Right atrium auricular region (tissue), 2 donors: ENCODE results near the gene SCLY. TPM values are rescaled to one million over a fixed set of nuclear protein-coding genes. Genes with fewer than 3 reads are reported as not detected.

Experiments used
- DNase-seq: peaks from one replicate; pipeline ENCODE4 v3.0.0-alpha.2; 2019; ENCODE audit warnings: low spot score
- H3K27ac ChIP-seq, 2 donors: fragments of 200-600 bp; sonication (generic); 1 replicate in 1 of 2; 2 replicates in 1 of 2; pipeline ENCODE4 v1.5.1; 2016 to 2019
- H3K27me3 ChIP-seq, 2 donors: fragments of 200-600 bp; sonication (generic); one replicate each; pipeline versions ENCODE4 v1.5.1 to v1.6.0; 2017 to 2019
- H3K36me3 ChIP-seq: fragments of 200-600 bp; sonication (generic); one replicate; pipeline ENCODE4 v1.5.1; 2016
- H3K4me1 ChIP-seq, 2 donors: fragments of 200-600 bp; sonication (generic); one replicate each; pipeline versions ENCODE4 v1.5.1 to v1.6.0; 2017 to 2019
- H3K4me3 ChIP-seq, 2 donors: fragments of 200-600 bp; sonication (generic); 1 replicate in 1 of 2; 2 replicates in 1 of 2; pipeline ENCODE4 v1.5.1; 2017 to 2019; ENCODE audit warnings: mild to moderate bottlenecking in 1 of 2, moderate library complexity in 1 of 2
- H3K9me3 ChIP-seq, 2 donors: fragments of 200-600 bp; sonication (generic); one replicate each; pipeline ENCODE4 v1.5.1; 2019
- CTCF ChIP-seq, 2 donors: fragments of 200-600 bp; sonication (generic); IDR thresholded peaks; one replicate each; pipeline ENCODE4 v1.5.1; 2019; ENCODE audit warnings: antibody characterized with exemption in 2 of 2
- total RNA-seq, 2 donors: library from RNA; depleted of rRNA; stranded (reverse); fragments of >200 nt; gene quantifications; one replicate each; pipeline ENCODE4 v1.1.0, GENCODE V29; 2016

The SCLY gene
- total RNA-seq, 2 donors from 2014 or later: 6.5 to 11.3 TPM

- Histone ChIP-seq H3K9me3 (no peaks in the 10 kb centered on the region), H3K4me1 (peaks cover 0 to 10% of the 10 kb centered on the region in 2 donors), H3K36me3 (peaks cover 40% of the 10 kb centered on the region), H3K4me3 (no peak overlapping the region), H3K27me3 (no peaks in the 10 kb centered on the region), H3K27ac (peak overlapping the region in 1 of 2 donors; percentile 23)
- TF ChIP-seq CTCF (IDR thresholded peaks at IDR 0.05): no peak
- DNase-seq: no peak
Observed at GRCh38 chr2:238042090-238042489, 18.7 kb upstream of the SCLY start.

DNA sequence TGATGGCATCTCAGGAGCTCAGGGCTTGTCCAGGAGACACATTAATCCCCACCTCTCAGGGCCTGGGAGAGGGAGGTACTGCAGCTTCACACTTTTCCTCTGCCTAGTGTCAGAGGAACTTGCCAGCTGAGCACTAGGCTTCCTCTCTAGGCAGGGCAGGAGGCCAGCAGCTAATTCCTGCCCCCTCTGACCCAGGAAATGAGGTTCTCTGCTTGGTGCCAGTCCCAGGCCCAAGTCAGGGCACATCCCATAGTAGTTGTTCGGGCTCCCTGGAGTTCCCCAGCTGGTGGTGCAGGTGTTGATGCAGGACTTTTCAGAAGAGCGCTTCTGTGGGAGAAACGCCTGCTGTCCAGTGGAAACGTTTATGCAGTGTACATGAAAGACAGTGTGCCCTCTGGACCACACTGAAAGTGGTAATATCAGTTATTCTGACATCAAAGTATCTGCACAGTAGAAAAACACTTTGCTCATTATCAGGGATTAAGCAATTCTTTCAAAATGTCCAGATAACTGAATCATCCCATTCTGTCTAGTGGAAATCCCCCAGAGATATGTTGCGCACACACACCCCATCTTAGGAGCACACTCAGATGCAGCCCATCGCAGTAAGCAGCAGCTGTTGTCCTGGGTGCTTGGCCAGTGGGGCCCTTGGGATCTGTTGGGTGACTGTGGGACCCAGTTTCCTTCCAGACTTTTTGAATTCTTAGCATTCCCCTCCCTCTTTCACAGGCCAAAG is 17.8 kb upstream of the SCLY start:
- Histone ChIP-seq H3K36me3 (peaks cover 32% of the 10 kb centered on the region), H3K9me3 (no peaks in the 10 kb centered on the region), H3K27me3 (no peaks in the 10 kb centered on the region), H3K27ac (peak overlapping the region in 1 of 2 donors; percentile 23), H3K4me3 (no peak overlapping the region), H3K4me1 (peaks cover 0 to 10% of the 10 kb centered on the region in 2 donors)
- no peak for DNase-seq
- no peak for TF ChIP-seq CTCF (IDR thresholded peaks at IDR 0.05)

GRCh38 chr2:238043851-238044250 is 16.9 kb upstream of the SCLY start:
- no peak for DNase-seq
- H3K27ac ChIP-seq: no peak overlapping the region
- H3K27me3 ChIP-seq: no peaks in the 10 kb centered on the region
- peaks cover 24% of the 10 kb centered on the region for H3K36me3 ChIP-seq
- TF ChIP-seq CTCF (IDR thresholded peaks at IDR 0.05): no peak
- H3K4me1 ChIP-seq: peaks cover 0 to 10% of the 10 kb centered on the region in 2 donors
- no peak overlapping the region for H3K4me3 ChIP-seq
- no peaks in the 10 kb centered on the region for H3K9me3 ChIP-seq

DNA sequence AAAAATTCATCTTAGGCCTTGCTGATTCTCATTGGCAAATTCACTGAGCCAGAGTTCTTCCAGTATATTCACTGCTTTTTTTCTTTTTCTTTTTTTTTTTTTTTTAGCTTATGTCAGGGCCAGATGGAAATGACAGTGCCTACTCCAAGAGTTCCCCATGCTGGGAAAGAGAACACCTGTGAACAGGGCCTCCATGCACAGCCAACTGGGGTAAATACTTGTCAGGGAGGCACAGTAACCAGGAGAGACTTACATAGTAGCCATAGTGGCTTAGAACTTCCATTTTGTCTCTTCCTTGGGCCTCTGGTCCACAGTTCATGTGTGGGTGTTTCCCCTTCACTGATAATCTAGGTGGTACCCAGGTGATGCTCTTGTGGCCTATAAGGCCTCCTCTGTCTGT is 15.2 kb upstream of the SCLY start:
- H3K4me1 ChIP-seq: peaks cover 0 to 10% of the 10 kb centered on the region in 2 donors
- no peaks in the 10 kb centered on the region for H3K9me3 ChIP-seq
- no peaks in the 10 kb centered on the region for H3K27me3 ChIP-seq
- H3K27ac ChIP-seq: no peak overlapping the region
- TF ChIP-seq CTCF (IDR thresholded peaks at IDR 0.05): no peak
- no peak overlapping the region for H3K4me3 ChIP-seq
- no peak for DNase-seq
- peaks cover 11% of the 10 kb centered on the region for H3K36me3 ChIP-seq

DNA sequence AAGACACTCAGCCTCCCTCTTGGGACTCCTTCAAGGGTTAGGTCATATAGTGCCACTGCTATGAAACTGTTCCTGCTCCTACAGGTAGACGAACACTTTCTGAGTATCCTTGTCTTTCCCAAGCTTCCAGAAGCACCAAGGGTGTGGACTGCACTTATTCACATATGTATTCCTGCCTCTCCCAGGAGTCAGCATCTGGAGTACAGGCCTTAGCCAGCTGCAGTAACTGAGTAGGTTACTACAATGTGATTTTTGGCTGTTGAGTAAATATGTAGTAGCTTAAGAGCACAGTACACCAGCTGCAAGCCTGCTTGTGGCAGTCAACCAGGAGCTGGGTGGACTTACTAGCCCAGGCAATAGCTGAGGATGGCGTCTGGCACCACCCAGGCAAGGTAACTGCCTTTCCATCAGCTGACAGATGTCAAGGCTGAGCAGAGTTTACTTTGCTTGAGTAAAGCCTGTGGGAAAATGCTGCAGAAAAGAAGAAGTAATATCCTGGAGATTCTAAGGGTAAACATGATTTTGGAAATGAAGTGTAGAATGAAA is 14.0 kb upstream of the SCLY start:
- no peak for TF ChIP-seq CTCF (IDR thresholded peaks at IDR 0.05)
- H3K9me3 ChIP-seq: no peaks in the 10 kb centered on the region

More for the DNA sequence above, 14.0 kb upstream of the SCLY start:
- H3K27ac ChIP-seq: no peak overlapping the region
- no peaks in the 10 kb centered on the region for H3K27me3 ChIP-seq
- peaks cover 0 to 10% of the 10 kb centered on the region in 2 donors for H3K4me1 ChIP-seq
- no peak for DNase-seq
- peaks cover 11% of the 10 kb centered on the region for H3K36me3 ChIP-seq
- H3K4me3 ChIP-seq: no peak overlapping the region
